Frontal cortex (tissue), 4 donors: Measurements from ENCODE around the gene CYS1. TPM values are rescaled to one million over a fixed set of nuclear protein-coding genes. Genes with fewer than 3 reads are reported as not detected.
"Not testable (repeated sequence)": the region's sequence is repeated elsewhere in the genome, so short reads cannot be mapped to it uniquely, and the experiment has no call there.

ENCODE experiments used
- DNase-seq, 2 donors: peaks; one replicate each; pipeline ENCODE4 v3.0.0; 2012; ENCODE audit warnings: low spot score in 2 of 2
- FAIRE-seq: peaks from 2 replicates; lab custom pipeline; 2012; peaks lifted over from hg19 to GRCh38; lab: Jason Lieb, UNC
- total RNA-seq: library from RNA; depleted of rRNA; stranded (reverse); fragments of >200 nt; gene quantifications from one replicate; pipeline ENCODE4 v1.2.3, GENCODE V29; 2014
- donor health status: control.
- donor health status: control.
- donor health status: control.

The CYS1 gene
- total RNA-seq, 1 donor from 2014 or later: 0.82 TPM

GRCh38 chr2:10095175-10095574 is 15.0 kb upstream of the CYS1 start:
- FAIRE-seq: no peak
- no peak for DNase-seq

DNA sequence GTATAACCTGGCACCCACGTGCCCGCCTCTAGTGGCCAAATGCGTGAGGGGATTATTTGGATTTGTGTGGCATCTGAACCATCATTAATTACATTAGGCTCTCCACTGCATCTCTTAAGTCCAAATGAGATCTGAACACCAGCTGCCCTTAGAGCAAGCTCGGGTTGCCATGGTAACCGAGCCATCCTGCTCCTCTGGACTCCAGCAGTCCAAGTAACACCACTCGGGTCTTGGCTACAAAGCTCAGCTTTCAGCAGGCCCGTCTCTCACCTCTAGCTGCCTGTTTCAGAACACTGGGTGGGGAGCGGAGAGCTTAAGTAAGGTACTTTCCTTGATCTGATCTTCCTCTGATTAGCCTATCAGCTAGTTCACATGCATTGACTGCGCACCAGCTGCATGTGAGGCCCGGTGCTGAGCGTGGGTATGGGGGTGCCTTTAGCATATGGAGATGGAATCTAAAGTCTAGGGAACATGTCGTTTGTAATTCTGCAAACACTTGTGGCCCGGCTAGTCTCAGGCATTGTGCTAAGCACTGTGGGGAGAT is 14.1 kb upstream of the CYS1 start:
- FAIRE-seq (no peak), DNase-seq (no peak)

DNA sequence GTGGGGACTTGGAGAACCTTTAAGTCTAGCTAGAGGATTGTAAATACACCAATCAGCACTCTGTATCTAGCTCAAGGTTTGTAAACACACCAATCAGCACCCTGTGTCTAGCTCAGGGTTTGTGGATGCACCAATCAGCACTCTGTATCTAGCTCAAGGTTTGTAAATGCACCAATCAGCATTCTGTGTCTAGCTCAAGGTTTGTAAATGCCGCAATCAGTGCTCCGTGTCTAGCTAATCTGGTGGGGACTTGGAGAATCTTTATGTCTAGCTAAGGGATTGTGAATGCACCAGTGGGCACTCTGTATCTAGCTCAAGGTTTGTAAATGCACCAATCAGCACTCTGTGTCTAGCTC is 11.7 kb upstream of the CYS1 start:
- not testable (repeated sequence) for FAIRE-seq

DNA sequence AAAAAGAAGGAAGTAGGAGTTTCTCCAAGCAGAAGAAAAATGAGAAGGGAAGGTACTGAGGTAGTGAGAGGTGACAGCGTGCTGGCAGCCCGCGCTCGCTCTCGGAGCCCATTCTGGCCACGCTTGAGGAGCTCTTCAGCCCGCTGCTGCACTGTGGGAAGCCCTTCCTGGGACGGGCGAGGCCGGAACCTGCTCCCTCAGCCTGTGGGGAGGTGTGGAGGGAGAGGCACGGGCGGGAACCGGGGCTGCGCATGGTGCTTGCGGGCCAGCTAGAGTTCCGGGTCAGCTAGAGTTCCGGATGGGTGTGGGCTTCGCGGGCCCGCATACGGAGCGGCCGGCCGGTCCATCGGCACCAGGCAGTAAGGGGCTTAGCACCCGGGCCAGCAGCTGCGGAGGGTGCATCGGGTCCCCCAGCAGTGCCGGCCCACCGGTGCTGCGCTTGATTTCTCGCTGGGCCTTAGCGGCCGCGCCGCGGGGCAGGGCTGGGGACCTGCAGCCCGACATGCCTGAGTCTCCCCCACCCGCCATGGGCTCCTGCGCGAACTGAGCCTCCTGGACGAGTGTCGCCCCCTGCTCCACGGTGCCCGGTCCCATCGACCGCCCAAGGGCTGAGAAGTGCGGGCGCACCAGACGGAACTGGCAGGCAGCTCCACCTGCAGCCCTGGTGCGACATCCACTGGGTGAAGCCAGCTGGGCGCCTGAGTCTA is 11.1 kb upstream of the CYS1 start:
- FAIRE-seq (no peak), DNase-seq (no peak)

More for the DNA sequence above, 11.7 kb upstream of the CYS1 start:
- DNase-seq: not testable (repeated sequence)

- DNase-seq (no peak), FAIRE-seq (no peak)
Observed at GRCh38 chr2:10089565-10090190, 9.5 kb upstream of the CYS1 start.

DNA sequence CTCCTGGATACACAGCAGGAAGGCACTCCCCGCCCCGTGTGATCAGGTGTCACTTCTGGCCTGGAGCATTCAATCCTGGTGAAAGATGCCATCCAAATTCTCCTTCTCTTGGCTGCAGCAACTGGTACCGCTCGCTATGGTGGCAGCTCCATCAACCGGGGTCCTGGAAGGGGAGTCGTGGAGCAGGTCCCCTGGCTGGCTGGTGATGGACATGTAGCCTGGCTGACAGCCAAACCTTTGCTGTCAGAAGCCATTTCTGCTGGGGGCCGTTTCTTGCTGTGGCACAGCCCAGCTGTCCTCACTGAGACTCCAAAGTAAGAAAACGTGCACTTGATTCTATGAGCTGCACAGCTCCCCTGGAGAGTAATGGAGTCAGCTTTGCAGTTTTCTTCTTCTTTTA is 7.1 kb upstream of the CYS1 start:
- no peak for FAIRE-seq
- no peak for DNase-seq

DNA sequence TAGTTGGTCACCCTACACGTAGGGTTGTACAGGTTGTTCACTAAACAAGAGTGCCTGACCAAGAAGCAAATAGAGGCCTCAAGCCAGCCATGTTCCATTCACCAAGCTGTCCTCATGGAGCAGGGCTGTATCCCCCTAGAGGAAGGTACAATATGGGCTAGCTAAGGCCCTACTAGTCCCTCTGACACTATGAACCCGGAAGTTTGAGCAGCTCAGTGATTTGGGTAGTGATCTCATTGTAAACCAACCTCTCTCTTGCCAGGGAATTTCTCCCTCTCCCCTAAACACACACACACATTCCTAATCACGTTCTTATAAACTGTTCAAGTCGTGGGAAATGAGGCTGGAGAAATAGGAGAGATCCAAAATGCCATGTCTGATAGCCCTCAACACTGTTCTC is 6.7 kb upstream of the CYS1 start:
- FAIRE-seq (no peak), DNase-seq (no peak)

GRCh38 chr2:10085668-10086059 is 5.5 kb upstream of the CYS1 start:
- FAIRE-seq (no peak), DNase-seq (no peak)

GRCh38 chr2:10085043-10085667 is 4.9 kb upstream of the CYS1 start:
- FAIRE-seq (no peak), DNase-seq (no peak)

DNA sequence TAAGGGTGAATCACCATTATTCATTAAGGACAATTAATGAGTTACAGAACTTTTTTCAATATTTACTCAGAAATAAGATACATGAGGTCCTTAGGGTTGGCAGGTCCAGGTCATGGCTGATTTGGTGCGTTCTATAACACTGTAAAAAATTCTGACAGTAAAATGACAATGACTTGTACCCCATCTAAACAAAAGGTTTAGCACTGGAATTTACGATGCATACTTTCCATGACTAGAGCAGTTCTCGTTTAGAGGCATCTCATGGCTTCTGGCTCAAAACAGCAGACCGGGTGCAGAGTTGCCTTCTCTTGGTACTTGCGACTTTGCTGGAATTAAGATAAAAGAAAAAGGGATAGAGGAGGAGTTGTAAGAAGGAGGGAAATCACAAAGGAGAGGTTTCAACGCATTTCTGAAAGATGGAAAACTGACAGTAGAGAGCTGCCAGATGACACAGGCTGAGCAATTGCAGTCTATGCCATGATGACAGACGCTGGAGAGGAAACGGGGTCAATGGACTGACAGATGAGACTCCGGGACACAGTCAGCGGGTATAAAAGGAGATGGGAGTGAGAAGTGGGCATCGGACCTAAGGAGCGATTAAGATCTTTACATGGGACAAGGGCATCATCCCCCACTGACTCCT is 4.1 kb upstream of the CYS1 start:
- DNase-seq: no peak
- no peak for FAIRE-seq

DNA sequence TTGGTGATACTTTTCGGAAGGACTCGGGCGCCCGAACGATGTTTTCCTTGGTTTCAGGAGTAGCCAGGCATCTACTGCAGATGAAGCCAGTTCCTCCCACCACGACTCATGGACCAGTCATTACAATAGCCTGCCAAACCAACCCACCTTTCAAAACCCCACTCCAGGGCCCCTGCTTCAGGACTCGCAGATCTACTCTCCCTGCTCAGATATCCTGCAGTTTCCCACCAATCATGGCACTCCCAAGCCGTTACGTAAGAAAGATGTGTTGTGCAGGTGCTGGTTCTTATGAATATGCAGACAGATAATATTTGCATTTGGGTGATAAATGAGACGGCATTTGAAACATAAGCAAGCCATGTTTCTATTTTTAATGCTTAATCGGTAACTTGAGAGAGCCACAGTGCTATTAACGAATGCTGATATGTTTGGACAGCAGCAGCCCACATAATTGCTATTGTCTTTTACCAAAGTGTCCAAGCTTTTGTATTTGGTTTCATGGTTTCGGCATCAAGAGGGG is 3.5 kb upstream of the CYS1 start:
- FAIRE-seq (no peak), DNase-seq (no peak)

DNA sequence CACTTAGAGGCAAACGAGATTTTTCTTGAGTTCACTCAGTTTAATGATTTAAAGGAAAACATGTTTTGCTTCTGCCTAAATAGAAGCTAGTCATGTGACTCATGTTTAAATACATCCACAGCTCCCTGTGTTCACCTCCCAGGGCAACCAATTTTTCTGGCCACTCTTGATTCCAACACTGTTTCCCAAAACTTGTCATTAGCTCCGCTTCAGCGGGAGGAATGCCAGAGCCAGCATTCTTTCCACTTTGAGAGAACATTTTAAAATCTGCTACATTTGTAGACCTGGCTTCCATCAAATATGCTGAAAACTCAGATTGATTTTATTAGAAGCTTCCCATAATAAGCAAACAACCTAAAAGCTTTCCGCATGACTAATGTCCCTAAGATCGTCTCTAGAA is 2.8 kb upstream of the CYS1 start:
- FAIRE-seq (no peak), DNase-seq (no peak)

DNA sequence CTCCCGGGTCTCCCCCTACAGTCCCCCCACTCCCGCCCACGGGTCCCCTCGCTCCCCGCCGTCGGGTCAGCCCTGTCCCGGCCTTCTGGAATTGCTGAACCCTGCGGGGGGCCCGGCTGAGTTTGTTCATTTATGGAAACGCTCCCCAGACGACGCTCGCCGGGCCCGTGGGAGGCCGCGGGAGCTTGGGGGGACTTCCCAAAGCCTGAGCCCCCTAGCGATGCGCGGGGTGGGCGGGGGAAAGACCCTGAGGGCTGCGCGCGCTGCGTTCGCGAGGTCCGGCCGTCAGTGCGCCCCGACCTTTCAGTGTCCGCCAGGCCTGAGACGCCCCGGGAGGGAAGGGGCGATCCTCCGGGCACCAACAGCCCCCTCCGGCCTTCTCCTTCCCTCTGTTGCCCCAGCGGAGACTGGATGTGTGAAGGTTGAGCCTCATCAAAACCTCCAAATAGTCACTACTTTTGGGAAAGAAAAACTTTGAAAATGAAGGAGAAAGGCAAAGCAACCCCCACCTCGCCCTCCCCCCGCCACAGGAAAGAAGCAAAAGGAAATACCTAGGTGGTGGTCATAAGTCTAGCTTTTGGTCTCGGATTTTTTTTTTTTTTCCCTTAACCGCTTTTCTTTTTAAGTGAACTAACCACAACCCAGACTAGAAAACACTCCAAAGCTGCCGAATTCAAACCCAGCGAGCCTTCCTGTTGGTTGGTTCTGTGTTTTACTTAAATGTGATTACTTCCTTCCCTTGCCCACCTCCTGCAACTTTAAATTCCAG is 509 bp upstream of the CYS1 start:
- DNase-seq (peak in 1 of 2 donors; percentile 56), FAIRE-seq (no peak)

DNA sequence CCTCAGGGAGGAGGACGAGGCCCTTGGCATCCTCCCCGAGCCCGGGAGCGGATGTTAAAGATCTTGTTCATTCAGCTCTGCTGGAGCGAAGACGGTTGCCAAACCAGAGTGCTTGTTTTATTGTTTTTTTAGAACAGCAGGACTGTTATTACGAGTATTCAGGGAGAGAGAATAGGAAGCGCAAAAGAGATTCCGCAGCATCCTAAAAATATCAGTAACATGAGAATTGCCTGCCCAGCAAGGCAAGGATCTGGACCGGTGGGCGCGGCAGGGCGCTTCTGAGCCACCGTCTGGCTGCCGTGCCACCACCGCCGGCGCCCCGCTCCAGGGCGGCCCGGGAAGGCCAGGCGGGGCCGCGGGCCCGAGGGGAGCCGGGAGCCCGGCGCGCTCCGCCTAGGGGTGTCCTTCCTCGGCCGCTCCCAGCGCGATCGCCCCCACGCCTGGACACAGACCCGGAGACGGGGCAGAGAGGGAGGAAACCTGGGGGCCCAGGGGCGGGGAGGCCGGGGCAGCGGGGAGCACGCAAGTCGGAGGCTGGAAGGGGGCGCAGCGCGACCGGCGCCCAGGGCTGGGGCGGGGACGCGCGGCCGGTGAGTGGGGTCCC is 843 bp downstream of the CYS1 start:
- no peak for FAIRE-seq
- peak; percentile 58 to 65 for DNase-seq

DNA sequence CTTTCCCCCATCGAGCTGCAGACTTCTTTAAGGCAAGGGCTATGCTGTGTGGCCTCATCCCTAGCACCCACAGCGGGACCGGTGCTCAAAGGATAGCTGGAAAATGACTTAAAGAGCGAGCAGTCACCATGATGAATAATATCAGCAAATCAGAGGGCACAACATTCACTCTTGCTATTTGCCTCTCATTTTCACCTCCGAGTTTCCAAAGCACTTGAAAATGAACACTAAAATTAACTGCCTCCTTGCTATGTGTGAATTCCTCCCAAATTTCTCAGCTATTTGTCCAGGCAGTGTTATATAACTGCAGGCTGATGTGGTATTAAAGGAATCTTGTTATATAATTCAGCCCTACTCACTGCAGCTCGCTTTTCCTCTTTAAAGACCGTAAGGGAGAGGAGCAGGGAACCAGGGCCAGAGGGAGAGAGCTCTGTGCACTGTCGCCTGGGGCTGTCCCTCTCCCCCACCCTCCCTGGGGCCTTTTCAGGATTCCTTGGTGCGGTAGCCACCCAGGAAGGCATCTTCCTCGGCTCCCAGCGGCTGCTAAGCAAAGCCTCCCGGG is 1.4 kb downstream of the CYS1 start:
- no peak for FAIRE-seq

GRCh38 chr2:10078001-10078400 is 2.2 kb downstream of the CYS1 start:
- FAIRE-seq (no peak), DNase-seq (no peak)

More for the DNA sequence above, 1.4 kb downstream of the CYS1 start:
- DNase-seq: peak; percentile 63 to 65

GRCh38 chr2:10076988-10077527 is 3.2 kb downstream of the CYS1 start:
- no peak for FAIRE-seq
- DNase-seq: no peak

DNA sequence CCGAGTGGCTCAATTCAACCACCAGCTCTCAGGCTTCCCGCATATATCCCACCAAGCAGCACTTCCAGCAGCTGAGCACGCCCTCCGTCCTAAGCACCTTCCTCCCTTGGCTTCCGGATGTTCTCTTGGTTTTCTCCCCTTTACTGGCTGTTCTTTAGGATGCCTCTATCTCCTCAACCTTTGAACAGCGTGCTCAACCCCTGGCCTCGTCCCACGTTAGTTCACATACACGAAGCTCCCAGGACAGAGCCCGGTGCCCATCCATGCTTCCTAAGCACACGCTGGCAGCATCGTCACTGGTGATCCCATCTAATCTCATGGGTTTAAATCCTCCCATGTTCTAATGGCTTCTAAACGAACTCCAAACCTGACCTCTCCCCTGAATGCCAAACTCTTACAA is 3.7 kb downstream of the CYS1 start:
- DNase-seq (no peak), FAIRE-seq (no peak)
